ENCODE data around the gene TMEM154. TPM values are rescaled to one million over a fixed set of nuclear protein-coding genes. Genes with fewer than 3 reads are reported as not detected.

Gene TMEM154
- total and polyA plus RNA-seq, 5 experiments from 2014 or later = 24.7 to 37.9 (median 30.8) TPM

DNA sequence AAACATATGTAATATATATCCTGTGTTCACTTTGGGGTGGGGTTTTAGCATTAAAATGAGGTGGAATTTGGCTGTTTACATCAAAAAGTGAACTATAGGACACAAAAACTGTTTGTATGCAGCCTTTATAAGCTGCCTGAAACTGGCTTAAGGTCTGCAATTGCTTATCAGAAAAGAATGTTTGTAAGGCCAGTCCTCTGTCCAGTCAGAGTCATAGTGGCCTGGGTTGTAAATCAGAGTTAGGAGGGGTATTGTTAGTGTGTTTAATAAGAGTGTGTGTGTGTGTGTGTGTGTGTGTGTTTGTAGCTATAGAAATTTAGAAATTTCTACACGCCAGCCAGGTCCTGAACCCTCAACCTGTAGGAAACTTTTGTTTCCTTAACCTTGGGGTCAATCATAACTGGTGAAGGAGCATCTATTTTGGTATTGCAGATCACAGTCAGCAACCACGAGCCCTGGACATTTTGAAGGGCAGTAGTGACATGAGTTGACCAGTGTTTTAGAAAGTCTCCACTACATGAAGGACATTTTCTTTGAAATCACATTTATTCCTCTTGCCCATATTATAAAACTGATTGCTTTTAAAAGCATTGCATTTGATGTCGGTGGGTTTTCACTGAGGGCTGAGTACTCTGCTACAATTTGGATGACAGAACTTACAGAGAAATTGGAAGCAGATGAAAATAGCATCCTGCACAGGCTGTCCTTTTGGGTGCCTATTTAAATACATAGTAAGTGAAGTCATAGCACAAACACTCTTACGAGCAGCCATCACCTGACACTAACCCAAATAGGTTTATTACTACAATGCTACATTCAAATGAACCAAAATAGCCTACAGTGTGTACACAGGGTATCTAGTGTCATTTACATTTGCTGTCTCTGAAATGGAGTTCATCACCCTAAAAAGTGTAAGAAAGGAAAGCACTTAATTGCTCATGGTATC is 11.2 kb upstream of the TMEM154 start:
- no peak for ATAC-seq
- H3K4me1 Mint-ChIP-seq = peaks cover 0 to 6% (median 0%) of the 10 kb centered on the region in 4 donors
- H3K4me3 Mint-ChIP-seq = no peak overlapping the region
- DNase-seq = no peak
- peaks cover 0 to 11% (median 3%) of the 10 kb centered on the region in 5 donors for H3K27me3 Mint-ChIP-seq
- no peaks in the 10 kb centered on the region for H3K9me3 Mint-ChIP-seq
- POLR2A ChIA-PET = interaction anchor here (0.8 kb wide), 1 partner anchor 9 kb away, joined by 4 read pairs; no protein-coding TSS in a partner anchor
- H3K27ac Mint-ChIP-seq = no peak overlapping the region
- H3K36me3 Mint-ChIP-seq = no peaks in the 10 kb centered on the region

DNA sequence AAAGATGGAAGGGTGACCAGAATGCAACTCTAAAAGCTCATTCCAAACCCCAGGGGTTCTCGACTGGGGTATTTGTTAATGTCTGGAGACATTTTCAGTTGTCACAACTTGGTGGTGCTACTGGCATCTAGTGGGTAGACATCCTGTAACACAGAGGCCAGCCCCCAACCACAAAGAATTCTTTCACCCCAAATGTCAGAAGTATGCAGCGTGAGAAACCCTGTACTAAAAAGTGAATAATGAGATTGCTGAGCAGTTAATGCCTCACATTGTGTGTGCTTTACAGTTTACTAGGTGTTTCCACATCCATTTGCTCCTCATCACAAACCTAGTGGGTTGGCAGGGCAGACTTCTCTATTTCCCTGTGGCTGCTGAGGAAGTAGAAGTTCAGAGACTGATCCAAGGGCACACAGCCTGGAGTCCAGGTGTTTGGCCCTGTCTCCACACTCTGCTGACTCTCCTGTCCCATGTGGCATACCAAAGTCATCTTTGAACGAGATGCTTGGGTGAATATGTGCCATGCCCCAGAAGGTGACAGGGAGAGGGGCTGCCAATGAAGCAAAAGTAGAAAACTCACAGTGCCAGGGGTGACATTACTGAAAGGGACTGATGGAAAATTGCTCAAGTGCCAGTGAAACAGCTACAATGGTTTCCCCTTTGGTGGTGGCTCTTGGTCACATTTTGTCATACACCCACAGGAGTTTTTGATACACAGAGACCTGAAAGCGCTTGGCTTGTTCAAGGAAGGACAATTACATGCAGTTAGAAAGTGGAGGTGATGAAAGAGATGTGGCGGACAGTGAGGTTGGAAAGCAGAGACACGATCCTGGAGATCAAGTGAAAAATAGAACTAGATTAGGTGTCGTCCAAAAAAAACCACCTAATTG is 10.1 kb upstream of the TMEM154 start:
- no peaks in the 10 kb centered on the region for H3K36me3 Mint-ChIP-seq
- no peak overlapping the region for H3K4me3 Mint-ChIP-seq
- H3K27ac Mint-ChIP-seq = no peak overlapping the region
- DNase-seq = no peak
- POLR2A ChIA-PET = interaction anchor here (0.8 kb wide), 1 partner anchor 8 kb away, joined by 4 read pairs; no protein-coding TSS in a partner anchor
- H3K27me3 Mint-ChIP-seq = peaks cover 0 to 11% (median 3%) of the 10 kb centered on the region in 5 donors
- no peaks in the 10 kb centered on the region for H3K9me3 Mint-ChIP-seq
- peaks cover 0 to 6% (median 0%) of the 10 kb centered on the region in 4 donors for H3K4me1 Mint-ChIP-seq
- ATAC-seq = no peak

DNA sequence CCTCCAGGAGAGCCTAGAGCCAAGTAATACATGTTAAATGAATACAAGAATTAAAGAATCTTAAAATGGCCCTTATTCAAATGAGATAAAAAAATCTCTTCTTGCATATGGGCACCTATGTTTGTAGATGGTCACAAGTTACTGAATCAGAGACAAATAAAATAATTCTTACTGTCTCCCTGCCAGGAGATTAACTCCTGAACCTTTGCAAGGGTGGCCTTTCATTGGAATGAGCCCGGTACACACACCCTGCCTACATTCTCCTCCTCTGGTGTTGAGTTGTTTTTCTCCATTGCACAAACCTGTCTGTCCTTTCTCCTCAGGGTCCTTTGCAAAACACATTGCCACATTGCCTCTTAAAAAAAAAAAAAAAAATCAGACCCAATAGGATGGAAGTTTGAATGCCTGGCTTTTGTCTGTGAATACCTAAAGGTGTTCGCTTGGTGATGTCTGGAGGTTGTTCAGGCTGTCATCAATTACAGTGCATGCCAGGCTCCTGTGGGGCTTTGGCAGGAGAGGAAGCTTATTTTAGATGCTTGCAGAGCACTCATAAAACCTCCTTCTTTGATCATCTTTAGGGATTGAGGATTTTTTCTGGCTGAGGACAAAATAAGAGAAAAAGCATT is 8.3 kb upstream of the TMEM154 start:
- POLR2A ChIA-PET = interaction anchor here (0.7 kb wide), 1 partner anchor 865 kb away, joined by 3 read pairs; no protein-coding TSS in a partner anchor
- ATAC-seq = no peak
- Mint-ChIP-seq H3K4me1 (peaks cover 0 to 8% (median 3%) of the 10 kb centered on the region in 4 donors), H3K9me3 (no peaks in the 10 kb centered on the region), H3K4me3 (no peak overlapping the region), H3K27me3 (peaks cover 0 to 11% (median 3%) of the 10 kb centered on the region in 5 donors), H3K36me3 (no peaks in the 10 kb centered on the region), H3K27ac (no peak overlapping the region)
- no peak for DNase-seq

DNA sequence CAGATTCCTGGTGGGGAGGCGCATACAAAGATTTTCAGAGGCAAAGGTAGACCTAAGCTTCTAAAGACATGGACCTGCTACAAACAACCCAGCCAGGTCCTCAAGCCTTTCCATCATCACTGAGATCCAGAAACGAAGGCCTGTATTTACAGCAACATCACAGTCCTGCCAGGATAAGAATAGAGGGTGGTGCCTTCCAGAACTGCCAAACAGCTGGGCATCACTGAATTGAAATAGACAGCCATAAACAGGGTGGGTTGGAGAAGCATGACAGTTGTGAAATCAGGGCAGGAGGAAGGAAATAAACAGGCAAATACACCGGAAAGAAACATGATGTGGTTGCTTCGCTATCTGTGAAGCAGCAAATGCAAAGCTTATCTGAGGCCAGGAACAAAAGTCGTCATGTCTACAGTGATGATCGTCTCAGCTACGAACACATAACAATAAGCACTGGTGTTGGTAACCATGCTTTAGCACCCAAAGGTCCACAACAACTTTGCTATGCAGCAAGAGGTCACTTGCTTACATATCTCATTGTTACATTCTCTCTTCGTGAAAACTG is 6.7 kb upstream of the TMEM154 start:
- ATAC-seq = no peak
- Mint-ChIP-seq H3K27me3 (peaks cover 0 to 11% (median 3%) of the 10 kb centered on the region in 5 donors), H3K27ac (no peak overlapping the region)

DNA sequence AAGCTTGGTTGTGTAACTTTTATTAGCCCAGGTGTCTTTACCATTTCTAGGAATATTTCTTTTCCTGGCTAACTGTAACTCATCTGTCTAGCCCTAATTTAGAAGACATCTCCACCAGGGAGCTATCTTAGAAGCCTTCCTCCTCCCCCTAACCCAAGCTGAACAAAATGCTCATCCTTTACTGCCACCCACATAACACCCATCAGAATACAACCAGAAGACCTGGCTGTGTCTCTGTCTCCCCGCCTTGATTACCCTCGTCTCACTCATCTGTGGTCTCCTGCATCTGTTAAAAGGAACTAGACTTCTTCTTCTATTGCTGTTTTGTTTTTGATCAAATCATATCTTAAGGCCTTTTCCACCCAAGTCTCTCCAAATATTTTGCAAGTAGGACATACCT is 4.8 kb upstream of the TMEM154 start:
- Mint-ChIP-seq H3K4me1 (peaks cover 3 to 22% (median 11%) of the 10 kb centered on the region in 4 donors), H3K9me3 (no peaks in the 10 kb centered on the region), H3K27ac (peak overlapping the region in 1 of 10 donors; percentile 0), H3K27me3 (peaks cover 0 to 4% (median 0%) of the 10 kb centered on the region in 5 donors), H3K36me3 (no peaks in the 10 kb centered on the region), H3K4me3 (no peak overlapping the region)
- POLR2A ChIA-PET = no interaction called here
- ATAC-seq (no peak), DNase-seq (no peak)

More for the DNA sequence above, 6.7 kb upstream of the TMEM154 start:
- POLR2A ChIA-PET = no interaction called here
- no peak overlapping the region for H3K4me3 Mint-ChIP-seq
- no peaks in the 10 kb centered on the region for H3K9me3 Mint-ChIP-seq
- no peaks in the 10 kb centered on the region for H3K36me3 Mint-ChIP-seq
- no peak for DNase-seq
- H3K4me1 Mint-ChIP-seq = peaks cover 0 to 9% (median 3%) of the 10 kb centered on the region in 4 donors

DNA sequence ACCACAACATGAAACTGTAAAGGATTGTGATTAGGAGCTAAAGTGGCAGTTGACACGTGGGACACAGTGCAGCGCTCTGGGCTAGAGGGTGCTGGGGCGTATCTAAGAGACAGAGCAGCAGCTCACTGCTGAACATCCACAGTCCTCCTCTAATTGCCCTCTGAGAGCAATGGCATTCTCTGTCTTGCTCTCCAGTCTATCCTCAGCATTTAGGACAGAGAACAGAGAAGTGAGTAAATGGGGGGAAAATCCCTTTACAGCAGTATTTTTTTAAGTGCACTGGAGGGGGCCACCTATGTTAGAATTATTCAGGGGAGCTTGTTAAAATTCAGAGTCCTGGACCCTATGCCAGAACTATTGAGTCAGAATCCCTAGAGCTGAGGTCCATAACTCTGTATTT is 4.2 kb upstream of the TMEM154 start:
- Mint-ChIP-seq H3K27me3 (peaks cover 0 to 4% (median 0%) of the 10 kb centered on the region in 5 donors), H3K27ac (no peak overlapping the region), H3K4me1 (peaks cover 3 to 27% (median 15%) of the 10 kb centered on the region in 4 donors), H3K36me3 (no peaks in the 10 kb centered on the region), H3K4me3 (no peak overlapping the region), H3K9me3 (no peaks in the 10 kb centered on the region)
- POLR2A ChIA-PET = no interaction called here
- ATAC-seq = no peak
- no peak for DNase-seq

DNA sequence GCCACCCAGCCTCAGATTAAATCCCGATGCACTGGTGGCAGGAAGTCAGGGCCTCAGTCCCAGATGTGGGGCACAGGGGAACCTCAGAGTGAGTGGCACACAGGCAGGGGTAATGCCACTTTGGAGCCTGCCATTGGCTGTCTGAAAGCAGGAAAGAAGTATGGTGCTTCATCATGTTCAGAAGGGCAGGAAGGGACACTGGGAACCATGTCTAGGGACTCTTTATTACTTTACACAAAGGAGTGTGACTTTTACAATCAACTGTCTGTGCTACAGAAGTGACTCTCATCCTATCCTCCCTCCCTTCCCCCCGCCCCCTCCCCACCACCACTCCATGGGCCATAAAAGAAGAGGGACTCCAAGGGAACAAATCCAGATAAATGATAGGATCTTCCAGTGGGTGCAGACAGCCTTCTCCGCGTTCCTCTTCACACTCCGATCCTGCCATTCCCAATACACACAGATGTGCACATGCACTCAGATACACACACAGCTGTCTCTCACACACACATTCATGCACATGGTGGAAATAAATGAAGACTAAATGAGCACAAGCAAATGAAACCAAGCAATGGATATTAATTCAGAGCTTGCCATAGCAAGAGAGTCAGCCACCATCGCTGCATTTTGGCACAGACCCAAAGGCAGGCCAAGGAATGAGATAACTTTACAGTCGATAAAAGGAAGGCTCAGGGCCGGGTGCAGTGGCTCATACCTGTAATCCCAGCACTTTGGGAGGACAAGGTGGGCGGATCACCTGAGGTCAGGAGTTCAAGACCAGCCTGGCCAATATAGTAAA is 2.5 kb upstream of the TMEM154 start:
- no peak overlapping the region for H3K4me3 Mint-ChIP-seq
- H3K36me3 Mint-ChIP-seq = no peaks in the 10 kb centered on the region
- H3K9me3 Mint-ChIP-seq = no peaks in the 10 kb centered on the region
- DNase-seq (no peak), ATAC-seq (no peak)
- peaks cover 10 to 42% (median 29%) of the 10 kb centered on the region in 4 donors for H3K4me1 Mint-ChIP-seq
- POLR2A ChIA-PET = interaction anchor here (1.4 kb wide), 1 partner anchor 8 kb away, joined by 4 read pairs; no protein-coding TSS in a partner anchor
- H3K27me3 Mint-ChIP-seq = no peaks in the 10 kb centered on the region
- H3K27ac Mint-ChIP-seq = peak overlapping the region in 4 of 10 donors; percentile 45 to 72 (median 62)

DNA sequence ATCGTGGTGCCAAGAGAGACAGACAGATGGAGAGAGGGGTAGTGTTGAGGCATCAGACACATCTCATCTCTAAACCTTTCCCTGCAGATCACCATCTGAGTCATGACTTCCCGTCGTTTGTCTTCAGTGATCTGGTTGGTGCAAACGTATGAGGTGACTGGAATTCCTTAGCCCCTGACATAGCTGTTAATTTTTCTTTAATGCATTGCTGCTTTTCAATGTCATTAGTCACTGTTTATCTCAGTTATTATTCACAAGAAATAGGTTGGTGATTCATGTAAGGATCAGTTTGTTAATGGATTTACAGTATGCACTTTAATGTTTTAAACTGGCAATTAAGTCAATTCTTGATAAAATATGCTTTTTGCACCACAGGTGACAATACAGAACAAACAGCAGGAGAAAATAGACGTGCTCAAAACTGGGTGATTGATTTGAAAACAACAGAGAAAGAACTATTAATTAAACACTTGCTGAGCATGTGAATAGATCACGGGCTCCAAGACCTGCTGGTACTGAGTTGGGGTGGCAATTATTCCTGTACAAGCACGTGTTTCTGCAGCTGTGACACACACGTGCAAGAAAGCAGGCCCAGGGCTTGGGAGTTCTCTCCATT is 1.3 kb upstream of the TMEM154 start:
- peak overlapping the region; percentile 9 to 98 (median 86) for H3K27ac Mint-ChIP-seq
- ATAC-seq (no peak), DNase-seq (no peak)
- H3K9me3 Mint-ChIP-seq = no peaks in the 10 kb centered on the region
- peaks cover 12 to 53% (median 36%) of the 10 kb centered on the region in 4 donors for H3K4me1 Mint-ChIP-seq
- POLR2A ChIA-PET = interaction anchor here (1.4 kb wide), 1 partner anchor 9 kb away, joined by 4 read pairs; no protein-coding TSS in a partner anchor
- no peaks in the 10 kb centered on the region for H3K36me3 Mint-ChIP-seq
- H3K27me3 Mint-ChIP-seq = no peaks in the 10 kb centered on the region
- H3K4me3 Mint-ChIP-seq = peak overlapping the region in 8 of 10 donors; percentile 12 to 89 (median 60)

DNA sequence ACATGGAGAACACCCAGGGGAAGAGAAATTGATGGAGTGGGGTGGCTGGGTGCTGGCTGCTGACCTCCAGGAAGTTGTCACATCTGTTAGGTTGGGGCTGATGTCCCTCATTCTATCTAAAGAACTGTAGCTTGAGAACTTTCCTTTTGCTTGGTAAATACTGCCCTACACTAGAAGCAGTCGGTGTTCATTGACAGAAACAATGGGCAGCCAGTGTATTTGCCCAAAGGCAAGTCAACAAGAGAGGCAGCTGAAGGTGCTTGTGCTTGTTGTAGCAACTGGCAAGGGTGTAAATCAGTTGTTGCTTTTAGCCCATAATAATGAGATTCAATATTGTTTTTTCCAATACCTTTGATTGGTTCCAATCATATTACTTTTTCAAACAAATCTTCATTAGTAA is 956 bp downstream of the TMEM154 start:
- no peak for ATAC-seq
- Mint-ChIP-seq H3K9me3 (no peaks in the 10 kb centered on the region), H3K4me1 (peaks cover 17 to 58% (median 41%) of the 10 kb centered on the region in 4 donors), H3K27ac (peak overlapping the region; percentile 66 to 98 (median 95)), H3K27me3 (no peaks in the 10 kb centered on the region), H3K4me3 (peak overlapping the region; percentile 89 to 97 (median 94)), H3K36me3 (peaks cover 0 to 17% (median 5%) of the 10 kb centered on the region in 3 donors)
- POLR2A ChIA-PET = interaction anchor here (0.8 to 1.7 kb wide), 8 partner anchors 14 to 245 kb away, joined by 3 to 13 read pairs (median 6); partner anchors contain the start of genes ARFIP1, FBXW7 and TIGD4
- no peak for DNase-seq

DNA sequence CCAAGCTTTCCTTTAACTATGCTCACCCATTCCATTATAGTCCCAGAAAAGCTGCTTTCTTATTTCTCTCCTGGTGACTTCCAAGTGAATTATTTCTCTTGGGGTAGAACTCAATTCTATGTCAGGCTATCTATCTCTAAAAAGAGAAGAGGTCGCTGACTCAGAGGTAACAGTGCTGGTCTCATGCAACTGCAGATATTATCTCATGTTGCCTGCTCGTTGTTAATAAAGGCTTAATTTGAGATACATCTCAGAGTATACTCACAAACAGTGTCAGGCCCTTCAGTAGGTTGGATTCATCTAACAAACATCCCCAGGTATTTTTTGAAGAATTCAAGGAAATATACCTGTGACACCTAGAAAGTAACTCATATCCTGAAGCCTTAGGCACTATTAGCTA is 2.7 kb downstream of the TMEM154 start:
- DNase-seq (no peak), ATAC-seq (no peak)
- POLR2A ChIA-PET = interaction anchor here (1.6 kb wide), 1 partner anchor 141 kb away, joined by 4 read pairs; the partner anchor contains the start of gene FBXW7
- Mint-ChIP-seq H3K27me3 (no peaks in the 10 kb centered on the region), H3K36me3 (peaks cover 0 to 22% (median 12%) of the 10 kb centered on the region in 3 donors), H3K4me3 (peak overlapping the region in 1 of 10 donors; percentile 40), H3K27ac (peak overlapping the region in 3 of 10 donors; percentile 23 to 65 (median 55)), H3K9me3 (no peaks in the 10 kb centered on the region), H3K4me1 (peaks cover 17 to 61% (median 43%) of the 10 kb centered on the region in 4 donors)

Measured in naive thymus-derived CD8-positive, alpha-beta T cell (primary cell).